CD14-positive monocyte (primary cell): ENCODE results near the gene CLDN24. TPM values are rescaled to one million over a fixed set of nuclear protein-coding genes. Genes with fewer than 3 reads are reported as not detected.

Experiments used
- DNase-seq, 3 donors: peaks; one replicate each; pipeline ENCODE4 v3.0.0-alpha.2; 2011 to 2022
- H2AFZ ChIP-seq: 2 replicates; pipeline ENCODE4 v1.6.0; 2012; ENCODE audit warnings: mild to moderate bottlenecking, low read depth, low read length, inconsistent platforms; ENCODE audit not compliant: insufficient read depth, poor library complexity, severe bottlenecking
- H3K27ac ChIP-seq, 2 donors: 1 replicate in 1 of 2; 2 replicates in 1 of 2; pipeline ENCODE4 v1.5.1; 2012 to 2013; ENCODE audit warnings: low read length in 2 of 2, control low read depth in 1 of 2, inconsistent platforms in 1 of 2, low read depth in 1 of 2, mild to moderate bottlenecking in 1 of 2
- H3K27me3 ChIP-seq, 2 donors: one replicate each; pipeline versions ENCODE4 v1.6.0 to v1.6.1; 2011 to 2013; ENCODE audit warnings: low read length in 2 of 2; ENCODE audit not compliant: control insufficient read depth in 2 of 2, insufficient read depth in 2 of 2
- H3K36me3 ChIP-seq, 2 donors: replicated peaks in 1 of 2; 1 replicate in 1 of 2; 2 replicates in 1 of 2; pipeline versions ENCODE4 v1.5.1 to v1.6.1; 2012 to 2013; ENCODE audit warnings: low read length in 2 of 2, control low read depth in 1 of 2, inconsistent platforms in 1 of 2, mild to moderate bottlenecking in 1 of 2; ENCODE audit not compliant: insufficient read depth in 2 of 2, control insufficient read depth in 1 of 2
- H3K4me1 ChIP-seq, 2 donors: 1 replicate in 1 of 2; 2 replicates in 1 of 2; pipeline versions ENCODE4 v1.5.1 to v1.6.1; 2012 to 2013; ENCODE audit warnings: low read length in 2 of 2, control low read depth in 1 of 2, inconsistent platforms in 1 of 2, mild to moderate bottlenecking in 1 of 2, moderate library complexity in 1 of 2; ENCODE audit not compliant: insufficient read depth in 2 of 2, control insufficient read depth in 1 of 2
- H3K4me2 ChIP-seq: replicated peaks from 2 replicates; pipeline ENCODE3; 2012; ENCODE audit warnings: low read length, moderate library complexity, mild to moderate bottlenecking; ENCODE audit not compliant: poor library complexity, severe bottlenecking; ENCODE audit errors: extremely low read depth
- H3K4me3 ChIP-seq, 3 experiments: fragments of 200-600 bp in 1 of 3; sonication (generic) in 1 of 3; replicated peaks in 1 of 3; 1 replicate in 2 of 3; 2 replicates in 1 of 3; pipeline ENCODE4 v1.5.1; 2011 to 2013; ENCODE audit warnings: low read length in 3 of 3, mild to moderate bottlenecking in 3 of 3, control low read depth in 2 of 3, low read depth in 2 of 3, inconsistent platforms in 1 of 3, moderate library complexity in 1 of 3
- H3K79me2 ChIP-seq: 2 replicates; pipeline ENCODE4 v1.6.0; 2012; ENCODE audit warnings: mild to moderate bottlenecking, control low read depth, inconsistent platforms, low read length, moderate library complexity; ENCODE audit not compliant: insufficient read depth
- H3K9ac ChIP-seq: 2 replicates; pipeline ENCODE4 v1.6.0; 2017; ENCODE audit warnings: low read length, mild to moderate bottlenecking; ENCODE audit not compliant: insufficient read depth, poor library complexity, severe bottlenecking
- H3K9me3 ChIP-seq, 2 donors: replicated peaks in 1 of 2; 1 replicate in 1 of 2; 2 replicates in 1 of 2; pipeline versions ENCODE4 v1.5.1 to v1.6.1; 2012 to 2013; ENCODE audit warnings: low read length in 2 of 2, control low read depth in 1 of 2; ENCODE audit not compliant: control insufficient read depth in 1 of 2, insufficient read depth in 1 of 2
- H4K20me1 ChIP-seq: 2 replicates; pipeline ENCODE4 v1.6.0; 2012; ENCODE audit warnings: mild to moderate bottlenecking, low read length, control low read depth, moderate library complexity; ENCODE audit not compliant: insufficient read depth
- H3K27ac Mint-ChIP-seq, 7 donors: one replicate each; pipeline ENCODE4 v1.8.0; 2020; ENCODE audit warnings: mild to moderate bottlenecking in 7 of 7, mixed read lengths in 7 of 7, moderate library complexity in 6 of 7, inconsistent platforms in 2 of 7
- H3K27me3 Mint-ChIP-seq, 3 donors: one replicate each; pipeline ENCODE4 v1.8.0; 2021 to 2022; ENCODE audit warnings: low read depth in 3 of 3, mild to moderate bottlenecking in 3 of 3, mixed read lengths in 3 of 3, moderate library complexity in 3 of 3, inconsistent platforms in 1 of 3
- H3K36me3 Mint-ChIP-seq, 2 donors: one replicate each; pipeline ENCODE4 v1.8.0; 2020; ENCODE audit warnings: mixed read lengths in 2 of 2, inconsistent platforms in 1 of 2, mild to moderate bottlenecking in 1 of 2
- H3K4me1 Mint-ChIP-seq: one replicate; pipeline ENCODE4 v1.8.0; 2020; ENCODE audit warnings: mild to moderate bottlenecking, mixed read lengths
- H3K4me3 Mint-ChIP-seq, 2 donors: one replicate each; pipeline ENCODE4 v1.8.0; 2020; ENCODE audit warnings: mild to moderate bottlenecking in 2 of 2, mixed read lengths in 2 of 2, moderate library complexity in 1 of 2
- H3K9me3 Mint-ChIP-seq, 7 donors: one replicate each; pipeline ENCODE4 v1.8.0; 2020 to 2022; ENCODE audit warnings: mixed read lengths in 7 of 7, mild to moderate bottlenecking in 6 of 7, moderate library complexity in 6 of 7, inconsistent platforms in 2 of 7
- WGBS: methylation state at CpG from one replicate; pipeline ENCODE4 v1.1.5; 2013; ENCODE audit warnings: missing lambda C conversion rate; ENCODE audit not compliant: insufficient coverage; 5-methylcytosine and 5-hydroxymethylcytosine counted together
- intact Hi-C, 2 donors: fragments of 100-400 bp; cut with micrococcal nuclease; formaldehyde crosslinking; loops; one replicate each; pipeline versions ENCODE4 v1.15.0 to v1.15.1; 2023
- polyA plus RNA-seq, 3 donors: library from polyadenylated mRNA; depleted of rRNA in 1 of 3; unstranded in 2 of 3; stranded (reverse) in 1 of 3; fragments of 300-500 nt in 2 of 3; fragments of >200 nt in 1 of 3; fragmentation: Illumina TruSeq in 2 of 3; gene quantifications; 1 replicate in 2 of 3; 2 replicates in 1 of 3; pipeline ENCODE4 v1.2.3, GENCODE V29; 2012 to 2021
- TF ChIP-seq, protein P1 (sequence below): fragments of 200-600 bp; IDR thresholded peaks from one replicate; pipeline ENCODE4 v1.8.0; 2022; ENCODE audit warnings: antibody characterized with exemption, mild to moderate bottlenecking

Gene CLDN24
- polyA plus RNA-seq, 3 donors: not detected

DNA sequence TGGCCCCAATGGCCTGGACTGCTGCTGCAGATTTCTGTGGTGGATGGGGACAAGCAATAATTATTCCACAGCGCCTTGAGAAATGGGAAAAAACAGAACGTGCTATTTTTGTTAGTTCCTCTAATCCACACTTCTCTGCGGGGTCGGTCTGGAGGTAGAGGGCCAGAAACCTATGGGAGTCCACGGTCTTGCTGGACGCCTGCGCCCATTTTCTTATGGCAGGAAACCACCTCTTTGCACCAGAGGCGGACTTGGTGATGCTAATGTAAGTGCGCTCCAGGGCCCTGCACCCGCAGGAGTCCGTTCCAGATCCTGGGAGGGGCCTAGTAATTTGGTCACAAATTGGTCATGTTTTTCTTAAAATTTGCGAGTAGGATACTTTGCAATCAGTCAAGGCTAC, 25.9 kb upstream of the CLDN24 start:
- Histone ChIP-seq H4K20me1 (no peaks in the 10 kb centered on the region), H3K4me1 (peaks cover 9 to 22% of the 10 kb centered on the region in 2 donors), H3K9me3 (no peaks in the 10 kb centered on the region), H3K4me3 (no peak overlapping the region), H3K27me3 (peaks cover 0 to 1% of the 10 kb centered on the region in 2 donors), H2AFZ (peak overlapping the region; percentile 21), H3K36me3 (no peaks in the 10 kb centered on the region), H3K9ac (no peak overlapping the region), H3K79me2 (no peaks in the 10 kb centered on the region), H3K4me2 (no peak overlapping the region), H3K27ac (no peak overlapping the region)
- Mint-ChIP-seq H3K4me1 (peaks cover 19% of the 10 kb centered on the region), H3K27me3 (peaks cover 9 to 19% (median 10%) of the 10 kb centered on the region in 3 donors), H3K27ac (peak overlapping the region in 1 of 7 donors; percentile 73), H3K9me3 (peaks cover 0 to 3% (median 0%) of the 10 kb centered on the region in 7 donors), H3K36me3 (no peaks in the 10 kb centered on the region), H3K4me3 (no peak overlapping the region)
- WGBS: 28% methylated on average over 5 of the region's 12 CpGs
- DNase-seq: no peak
- TF ChIP-seq, protein P1, sequence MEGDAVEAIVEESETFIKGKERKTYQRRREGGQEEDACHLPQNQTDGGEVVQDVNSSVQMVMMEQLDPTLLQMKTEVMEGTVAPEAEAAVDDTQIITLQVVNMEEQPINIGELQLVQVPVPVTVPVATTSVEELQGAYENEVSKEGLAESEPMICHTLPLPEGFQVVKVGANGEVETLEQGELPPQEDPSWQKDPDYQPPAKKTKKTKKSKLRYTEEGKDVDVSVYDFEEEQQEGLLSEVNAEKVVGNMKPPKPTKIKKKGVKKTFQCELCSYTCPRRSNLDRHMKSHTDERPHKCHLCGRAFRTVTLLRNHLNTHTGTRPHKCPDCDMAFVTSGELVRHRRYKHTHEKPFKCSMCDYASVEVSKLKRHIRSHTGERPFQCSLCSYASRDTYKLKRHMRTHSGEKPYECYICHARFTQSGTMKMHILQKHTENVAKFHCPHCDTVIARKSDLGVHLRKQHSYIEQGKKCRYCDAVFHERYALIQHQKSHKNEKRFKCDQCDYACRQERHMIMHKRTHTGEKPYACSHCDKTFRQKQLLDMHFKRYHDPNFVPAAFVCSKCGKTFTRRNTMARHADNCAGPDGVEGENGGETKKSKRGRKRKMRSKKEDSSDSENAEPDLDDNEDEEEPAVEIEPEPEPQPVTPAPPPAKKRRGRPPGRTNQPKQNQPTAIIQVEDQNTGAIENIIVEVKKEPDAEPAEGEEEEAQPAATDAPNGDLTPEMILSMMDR: no peak
- intact Hi-C loops: no loop called here

DNA sequence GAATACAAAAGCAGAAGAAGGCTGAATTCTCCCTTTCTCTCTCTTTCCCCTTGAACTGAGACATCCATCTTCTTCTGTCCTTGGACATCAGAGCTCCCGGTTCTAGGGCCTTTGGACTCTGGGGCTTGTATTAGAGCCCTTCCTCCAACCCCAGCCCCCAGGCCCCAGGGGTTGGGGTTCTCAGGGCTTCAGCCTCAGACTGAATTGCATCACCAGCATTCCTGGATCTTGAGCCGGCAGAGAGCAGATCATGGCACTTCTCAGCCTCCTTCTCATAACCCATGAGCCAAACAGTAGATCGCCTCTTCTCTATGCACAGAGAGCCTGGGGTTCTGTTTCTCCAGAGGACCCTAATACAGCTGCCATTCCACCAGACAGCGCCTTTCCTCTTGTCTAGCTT, 25.3 kb upstream of the CLDN24 start:
- no peak overlapping the region for H3K27ac Mint-ChIP-seq
- H3K9ac ChIP-seq: no peak overlapping the region
- H3K4me1 Mint-ChIP-seq: peaks cover 22% of the 10 kb centered on the region
- H3K27ac ChIP-seq: no peak overlapping the region
- TF ChIP-seq, protein P1: no peak
- H3K36me3 Mint-ChIP-seq: no peaks in the 10 kb centered on the region
- H3K27me3 Mint-ChIP-seq: peaks cover 12 to 22% (median 12%) of the 10 kb centered on the region in 3 donors
- no peaks in the 10 kb centered on the region for H3K9me3 ChIP-seq
- peaks cover 0 to 2% of the 10 kb centered on the region in 2 donors for H3K27me3 ChIP-seq
- peaks cover 13 to 28% of the 10 kb centered on the region in 2 donors for H3K4me1 ChIP-seq
- H3K79me2 ChIP-seq: no peaks in the 10 kb centered on the region
- H3K36me3 ChIP-seq: no peaks in the 10 kb centered on the region
- H3K4me3 ChIP-seq: no peak overlapping the region
- H3K4me3 Mint-ChIP-seq: no peak overlapping the region
- H2AFZ ChIP-seq: no peak overlapping the region
- WGBS: 72% methylated on average over 2 of the region's 4 CpGs
- no peak for DNase-seq
- no peak overlapping the region for H3K4me2 ChIP-seq
- intact Hi-C loops: no loop called here
- H3K9me3 Mint-ChIP-seq: peaks cover 0 to 3% (median 0%) of the 10 kb centered on the region in 7 donors
- H4K20me1 ChIP-seq: no peaks in the 10 kb centered on the region
